Stomach smooth muscle (tissue), 2 donors: Measurements from ENCODE around the gene VEGFC.

Experiments used
- H3K27ac ChIP-seq: one replicate; pipeline ENCODE4 v1.7.0; 2013; ENCODE audit warnings: mild to moderate bottlenecking, low read length, inconsistent platforms
- H3K27me3 ChIP-seq, 2 donors: one replicate each; pipeline ENCODE4 v1.7.0; 2013; ENCODE audit warnings: low read length in 2 of 2; ENCODE audit not compliant: insufficient read depth in 2 of 2, control insufficient read depth in 1 of 2
- H3K36me3 ChIP-seq, 2 donors: one replicate each; pipeline ENCODE4 v1.7.0; 2013; ENCODE audit warnings: low read length in 2 of 2; ENCODE audit not compliant: control insufficient read depth in 2 of 2, insufficient read depth in 2 of 2
- H3K4me1 ChIP-seq: one replicate; pipeline ENCODE4 v1.7.0; 2013; ENCODE audit warnings: low read length; ENCODE audit not compliant: control insufficient read depth, insufficient read depth
- H3K4me3 ChIP-seq, 2 donors: one replicate each; pipeline ENCODE4 v1.7.0; 2013; ENCODE audit warnings: low read length in 2 of 2
- H3K9ac ChIP-seq, 2 donors: one replicate each; pipeline ENCODE4 v1.7.0; 2013; ENCODE audit warnings: low read length in 2 of 2, mild to moderate bottlenecking in 1 of 2
- H3K9me3 ChIP-seq, 2 donors: one replicate each; pipeline ENCODE4 v1.7.0; 2013; ENCODE audit warnings: low read length in 2 of 2; ENCODE audit not compliant: control insufficient read depth in 2 of 2
- donor health status: healthy.
- donor health status: Pancreatic carcinoma.

The VEGFC gene

GRCh38 chr4:176761872-176762271 lies 30.9 kb downstream of the VEGFC start:
- no peaks in the 10 kb centered on the region for H3K27me3 ChIP-seq
- no peaks in the 10 kb centered on the region for H3K9me3 ChIP-seq
- H3K27ac ChIP-seq: no peak overlapping the region
- H3K4me1 ChIP-seq: no peaks in the 10 kb centered on the region
- no peaks in the 10 kb centered on the region for H3K36me3 ChIP-seq
- no peak overlapping the region for H3K9ac ChIP-seq
- no peak overlapping the region for H3K4me3 ChIP-seq

- Histone ChIP-seq H3K9ac (no peak overlapping the region), H3K27ac (no peak overlapping the region), H3K9me3 (no peaks in the 10 kb centered on the region), H3K4me1 (no peaks in the 10 kb centered on the region), H3K27me3 (no peaks in the 10 kb centered on the region), H3K4me3 (no peak overlapping the region), H3K36me3 (no peaks in the 10 kb centered on the region)
Observed at GRCh38 chr4:176760471-176760870, 32.3 kb downstream of the VEGFC start.

DNA sequence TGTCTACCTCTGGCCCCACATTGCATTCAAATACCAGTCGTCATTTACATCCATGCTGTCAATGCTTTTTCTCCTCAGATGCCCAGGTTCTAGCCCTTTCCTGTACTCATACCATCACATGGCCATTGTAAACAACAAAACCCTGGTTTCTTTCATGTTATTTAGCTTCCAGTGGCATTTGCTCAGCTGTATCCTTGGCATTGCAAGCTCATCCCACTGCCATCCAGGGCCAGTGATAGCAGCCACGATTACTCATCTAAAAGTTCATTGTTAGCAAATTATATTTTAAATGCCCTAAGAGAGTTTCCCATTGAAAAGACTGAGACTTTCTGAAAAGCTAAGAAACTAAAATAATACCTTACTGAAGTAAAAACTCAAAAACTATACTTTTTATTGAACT lies 34.0 kb downstream of the VEGFC start:
- no peak overlapping the region for H3K27ac ChIP-seq
- H3K9ac ChIP-seq: no peak overlapping the region
- no peak overlapping the region for H3K4me3 ChIP-seq
- no peaks in the 10 kb centered on the region for H3K9me3 ChIP-seq
- H3K27me3 ChIP-seq: no peaks in the 10 kb centered on the region
- no peaks in the 10 kb centered on the region for H3K36me3 ChIP-seq
- no peaks in the 10 kb centered on the region for H3K4me1 ChIP-seq

- Histone ChIP-seq H3K27ac (no peak overlapping the region), H3K27me3 (no peaks in the 10 kb centered on the region), H3K36me3 (no peaks in the 10 kb centered on the region), H3K4me1 (no peaks in the 10 kb centered on the region), H3K9ac (no peak overlapping the region), H3K9me3 (no peaks in the 10 kb centered on the region), H3K4me3 (no peak overlapping the region)
Observed at GRCh38 chr4:176758323-176758722, 34.4 kb downstream of the VEGFC start.

GRCh38 chr4:176755613-176756012 lies 37.1 kb downstream of the VEGFC start:
- H3K27ac ChIP-seq: no peak overlapping the region
- H3K27me3 ChIP-seq: no peaks in the 10 kb centered on the region
- no peak overlapping the region for H3K9ac ChIP-seq
- H3K4me3 ChIP-seq: no peak overlapping the region
- no peaks in the 10 kb centered on the region for H3K9me3 ChIP-seq
- H3K36me3 ChIP-seq: no peaks in the 10 kb centered on the region
- no peaks in the 10 kb centered on the region for H3K4me1 ChIP-seq

- H3K27me3 ChIP-seq: no peaks in the 10 kb centered on the region
- no peaks in the 10 kb centered on the region for H3K9me3 ChIP-seq
- no peaks in the 10 kb centered on the region for H3K4me1 ChIP-seq
- H3K9ac ChIP-seq: no peak overlapping the region
- H3K4me3 ChIP-seq: no peak overlapping the region
- H3K36me3 ChIP-seq: no peaks in the 10 kb centered on the region
- H3K27ac ChIP-seq: no peak overlapping the region
Observed at GRCh38 chr4:176755001-176755400, 37.7 kb downstream of the VEGFC start.

DNA sequence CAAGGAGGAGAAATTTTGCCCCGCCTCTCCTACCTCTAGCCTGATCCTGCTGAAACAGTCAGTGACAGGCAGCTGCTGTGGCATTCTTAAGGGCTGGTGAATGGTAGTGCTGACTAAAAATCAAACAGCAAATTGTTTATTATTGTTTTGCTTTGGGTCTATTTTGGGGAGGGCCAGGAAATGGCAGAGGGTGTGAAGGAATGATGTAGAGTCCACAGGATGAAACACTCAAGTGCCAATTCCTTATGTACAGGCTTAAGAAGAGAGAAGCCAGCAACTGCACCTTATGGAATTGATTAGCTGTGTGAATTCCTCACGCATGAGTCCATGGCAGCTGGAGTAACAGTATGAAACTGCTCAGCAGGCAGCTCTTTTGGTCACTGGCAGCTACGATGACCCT lies 39.7 kb downstream of the VEGFC start:
- Histone ChIP-seq H3K4me1 (no peaks in the 10 kb centered on the region), H3K4me3 (no peak overlapping the region), H3K27me3 (no peaks in the 10 kb centered on the region), H3K9ac (no peak overlapping the region), H3K36me3 (no peaks in the 10 kb centered on the region), H3K9me3 (no peaks in the 10 kb centered on the region), H3K27ac (no peak overlapping the region)

GRCh38 chr4:176752191-176752749 lies 40.5 kb downstream of the VEGFC start:
- H3K27me3 ChIP-seq: no peaks in the 10 kb centered on the region
- no peaks in the 10 kb centered on the region for H3K9me3 ChIP-seq
- no peak overlapping the region for H3K9ac ChIP-seq
- no peaks in the 10 kb centered on the region for H3K4me1 ChIP-seq
- no peak overlapping the region for H3K27ac ChIP-seq
- no peaks in the 10 kb centered on the region for H3K36me3 ChIP-seq
- H3K4me3 ChIP-seq: no peak overlapping the region

GRCh38 chr4:176751061-176751460 lies 41.7 kb downstream of the VEGFC start:
- Histone ChIP-seq H3K9me3 (no peaks in the 10 kb centered on the region), H3K9ac (no peak overlapping the region), H3K4me3 (no peak overlapping the region), H3K27me3 (no peaks in the 10 kb centered on the region), H3K27ac (no peak overlapping the region), H3K4me1 (no peaks in the 10 kb centered on the region), H3K36me3 (no peaks in the 10 kb centered on the region)

DNA sequence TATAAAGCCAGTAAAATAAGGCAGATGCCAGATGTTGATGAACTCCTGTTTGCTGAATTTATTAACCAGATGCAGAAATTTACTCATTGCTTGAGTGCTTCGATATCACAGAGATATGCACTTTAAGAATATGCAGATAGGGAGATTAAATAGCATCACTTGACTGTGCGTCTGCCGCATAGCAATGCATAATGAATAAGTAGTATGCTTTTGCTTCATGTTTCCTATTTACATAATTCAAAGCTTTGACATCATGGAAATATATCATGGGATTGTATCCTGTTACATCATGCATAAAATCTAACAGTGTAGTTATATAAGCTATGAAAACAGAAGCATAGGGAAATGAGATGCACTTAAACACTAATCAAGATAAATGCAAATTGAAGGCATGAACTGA lies 45.9 kb downstream of the VEGFC start:
- no peaks in the 10 kb centered on the region for H3K27me3 ChIP-seq
- no peaks in the 10 kb centered on the region for H3K4me1 ChIP-seq
- no peaks in the 10 kb centered on the region for H3K36me3 ChIP-seq
- no peak overlapping the region for H3K9ac ChIP-seq
- no peak overlapping the region for H3K4me3 ChIP-seq
- no peak overlapping the region for H3K27ac ChIP-seq
- H3K9me3 ChIP-seq: no peaks in the 10 kb centered on the region

DNA sequence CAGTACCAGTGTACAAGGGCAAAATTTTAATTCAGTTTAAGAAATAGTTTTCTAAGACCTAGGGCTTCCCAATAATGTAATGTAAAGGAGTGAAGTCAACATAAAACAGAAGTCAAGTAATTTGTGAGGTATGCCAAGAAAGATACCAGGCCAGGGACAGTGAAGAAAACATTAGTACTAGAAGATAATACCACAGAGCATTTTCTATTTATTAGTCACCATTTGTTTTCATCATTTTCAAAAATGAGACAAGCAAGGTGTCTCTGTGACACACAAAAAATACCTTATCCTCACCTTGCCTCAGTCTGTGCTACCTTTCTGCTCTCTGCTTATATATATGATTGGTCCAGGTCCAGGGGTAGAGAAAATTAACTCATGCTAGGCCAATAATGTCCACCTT lies 46.8 kb downstream of the VEGFC start:
- Histone ChIP-seq H3K27ac (no peak overlapping the region), H3K9ac (no peak overlapping the region), H3K9me3 (no peaks in the 10 kb centered on the region), H3K4me1 (no peaks in the 10 kb centered on the region), H3K27me3 (no peaks in the 10 kb centered on the region), H3K4me3 (no peak overlapping the region), H3K36me3 (no peaks in the 10 kb centered on the region)
